Left ventricle myocardium superior (tissue), 1 donor: ENCODE measurements around the gene CD83. TPM values are rescaled to one million over a fixed set of nuclear protein-coding genes. Genes with fewer than 3 reads are reported as not detected.
"Not testable (repeated sequence)": the region's sequence is repeated elsewhere in the genome, so short reads cannot be mapped to it uniquely, and the experiment has no call there.

Experiments
- ATAC-seq: fragments of 200-7000 bp; cut with Tn5 transposase; one replicate; pipeline ENCODE4 v1.9.1; 2020; ENCODE audit warnings: mild to moderate bottlenecking, moderate library complexity
- DNase-seq: peaks from one replicate; pipeline ENCODE4 v3.0.0-alpha.2; 2020
- intact Hi-C: fragments of 100-400 bp; cut with micrococcal nuclease; formaldehyde crosslinking; loops from one replicate; pipeline ENCODE4 v1.11.0; 2022
- long read RNA-seq: library from polyadenylated mRNA; unstranded; transcript quantifications from one replicate; pipeline ENCODE4 v2.0.0, GENCODE V29; 2021
- total RNA-seq: library from RNA; stranded (reverse); fragmentation: NEBNext Ultra II Directional; extraction: Animal tissue kit (Norgen Biotek cat#: 25700); gene quantifications from one replicate; pipeline ENCODE4 v1.2.1, GENCODE V29; 2021
- donor health status: DM: no; HTN: yes; CAD: no; lungs with severe emphysema.

The CD83 gene, protein sequence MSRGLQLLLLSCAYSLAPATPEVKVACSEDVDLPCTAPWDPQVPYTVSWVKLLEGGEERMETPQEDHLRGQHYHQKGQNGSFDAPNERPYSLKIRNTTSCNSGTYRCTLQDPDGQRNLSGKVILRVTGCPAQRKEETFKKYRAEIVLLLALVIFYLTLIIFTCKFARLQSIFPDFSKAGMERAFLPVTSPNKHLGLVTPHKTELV
- total RNA-seq = 1.6 TPM
- long read RNA-seq, partial matches to known transcripts = 0 of 4 reads
- long read RNA-seq, other reads (novel, unspliced or antisense) = 0 of 4 reads

GRCh38 chr6:14117158-14118090 is at the start of gene CD83:
TSS of gene CD83 (plus strand) at chr6:14117772. CDS start at chr6:14117812, 40 bp downstream.
- DNase-seq (peak; percentile 87), ATAC-seq (peak; percentile 93)
- intact Hi-C loops = no loop called here

GRCh38 chr6:14068133-14068532 is 49.4 kb upstream of the CD83 start:
- intact Hi-C loops = loop anchor here (5.0 kb wide), 2 partner anchors 161 to 271 kb away; no protein-coding TSS in a partner anchor
- ATAC-seq (no peak), DNase-seq (no peak)

DNA sequence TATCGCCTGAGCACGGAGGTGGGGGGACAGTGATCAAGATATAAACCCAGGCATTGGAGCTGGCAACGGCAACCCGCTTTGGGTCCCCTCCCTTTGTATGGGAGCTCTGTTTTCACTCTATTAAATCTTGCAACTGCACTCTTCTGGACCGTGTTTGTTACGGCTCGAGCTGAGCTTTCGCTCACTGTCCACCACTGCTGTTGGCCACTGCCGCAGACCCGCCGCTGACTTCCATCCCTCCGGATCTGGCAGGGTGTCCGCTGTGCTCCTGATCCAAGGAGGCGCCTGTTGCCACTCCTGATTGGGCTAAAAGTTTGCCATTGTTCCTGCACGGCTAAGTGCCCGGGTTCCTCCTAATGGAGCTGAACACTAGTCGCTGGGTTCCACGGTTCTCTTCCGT is 48.9 kb upstream of the CD83 start:
- no peak for ATAC-seq
- intact Hi-C loops = loop anchor here (5.0 kb wide), 2 partner anchors 161 to 271 kb away; no protein-coding TSS in a partner anchor
- DNase-seq = no peak

DNA sequence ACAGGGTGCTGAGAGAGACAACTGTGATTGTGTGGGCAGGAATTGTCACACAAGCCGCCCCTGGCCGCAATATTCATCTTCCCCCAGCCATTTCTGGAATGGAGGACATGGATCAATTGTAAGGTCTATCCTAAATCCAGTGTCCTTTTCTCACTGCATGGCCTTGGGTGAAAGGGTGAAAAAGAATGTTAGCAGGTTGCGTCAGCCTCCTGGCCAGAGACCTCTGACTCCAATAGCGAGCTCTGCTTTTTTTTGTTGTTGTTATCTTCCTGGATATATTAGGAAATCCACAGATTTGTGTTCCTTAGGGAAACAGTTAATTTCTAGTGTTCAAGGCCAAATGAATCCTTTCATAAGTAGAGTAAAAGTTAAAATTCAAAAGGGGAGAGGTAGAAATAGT is 47.1 kb upstream of the CD83 start:
- no peak for ATAC-seq
- intact Hi-C loops = no loop called here
- DNase-seq = no peak

GRCh38 chr6:14072084-14072483 is 45.5 kb upstream of the CD83 start:
- DNase-seq (no peak), ATAC-seq (no peak)
- intact Hi-C loops = no loop called here

GRCh38 chr6:14073561-14074354 is 43.8 kb upstream of the CD83 start:
- ATAC-seq, intact Hi-C loops, DNase-seq: not testable (repeated sequence)

- DNase-seq = no peak
- intact Hi-C loops = no loop called here
- ATAC-seq = peak; percentile 18
Observed at GRCh38 chr6:14074476-14075094, 43.0 kb upstream of the CD83 start.

GRCh38 chr6:14075095-14075503 is 42.5 kb upstream of the CD83 start:
- intact Hi-C loops = no loop called here
- ATAC-seq = peak; percentile 72
- DNase-seq = no peak

DNA sequence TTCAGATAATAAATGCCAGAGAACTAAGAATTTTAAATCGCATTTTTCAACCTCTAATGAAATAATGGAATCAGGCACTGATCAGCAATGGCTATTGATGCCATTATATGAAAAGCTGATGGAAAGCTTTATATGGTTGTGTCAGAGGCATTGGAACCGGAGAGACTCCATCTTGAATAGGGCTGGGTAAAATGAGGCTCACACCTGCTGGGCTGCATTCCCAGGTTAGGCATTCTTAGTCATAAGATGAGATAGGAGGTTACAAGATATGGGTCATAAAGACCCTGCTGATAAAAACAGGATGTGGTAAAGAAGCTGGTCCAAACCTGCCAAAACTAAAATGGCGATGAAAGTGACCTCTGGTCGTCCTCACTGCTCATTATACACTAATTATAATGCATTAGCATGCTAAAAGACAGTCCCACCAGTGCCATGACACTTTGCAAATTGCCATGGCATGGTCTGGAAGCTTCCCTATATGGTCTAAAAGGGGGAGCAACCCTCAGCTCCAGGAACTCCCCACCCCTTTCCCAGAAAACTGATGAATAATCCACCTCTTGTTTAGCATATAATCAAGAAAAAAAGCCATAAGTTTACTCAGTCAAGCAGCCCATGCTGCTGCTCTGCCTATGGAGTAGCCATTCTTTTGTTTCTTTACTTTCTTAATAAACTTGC is 40.2 kb upstream of the CD83 start:
- no peak for DNase-seq
- intact Hi-C loops = no loop called here
- ATAC-seq = no peak

DNA sequence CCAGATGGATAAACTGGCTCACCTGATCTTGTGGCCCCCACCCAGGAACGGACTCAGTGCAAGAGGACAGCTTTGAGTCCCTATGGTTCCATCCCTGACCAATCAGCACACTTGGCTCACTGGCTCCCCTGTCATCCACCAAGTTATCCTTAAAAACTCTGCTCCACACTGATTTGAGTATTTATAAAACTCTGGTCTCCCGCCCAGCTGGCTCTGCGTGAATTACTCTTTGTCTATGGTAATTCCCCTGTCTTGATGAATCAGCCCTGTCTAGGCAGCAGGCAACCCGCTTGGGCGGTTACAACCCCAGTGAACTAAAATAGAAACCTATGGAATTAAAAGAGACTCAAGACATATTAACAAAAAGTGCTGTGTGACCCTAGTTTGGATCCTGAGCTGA is 38.1 kb upstream of the CD83 start:
- DNase-seq (peak; percentile 49), ATAC-seq (peak; percentile 75)
- intact Hi-C loops = no loop called here

GRCh38 chr6:14079971-14080370 is 37.6 kb upstream of the CD83 start:
- DNase-seq = no peak
- ATAC-seq = no peak
- intact Hi-C loops = no loop called here

DNA sequence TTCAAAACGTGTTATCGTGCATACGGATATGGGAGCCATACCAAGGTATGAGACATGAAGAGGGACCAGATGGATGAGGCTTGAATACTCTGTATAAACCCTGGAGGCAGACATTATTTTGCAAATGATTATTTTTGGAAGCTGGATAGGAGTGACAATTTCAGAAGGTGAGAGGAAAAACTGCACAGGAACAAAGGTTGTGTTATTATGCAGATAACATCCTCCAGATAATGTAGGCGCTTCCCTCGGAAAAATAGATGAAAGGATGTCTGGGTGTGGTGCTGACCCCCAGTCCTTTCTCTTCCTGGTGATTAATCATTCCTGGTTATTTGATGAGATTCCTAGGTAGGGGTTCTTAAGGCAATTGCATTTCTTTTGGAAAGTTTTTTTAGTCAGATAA is 36.4 kb upstream of the CD83 start:
- no peak for ATAC-seq
- intact Hi-C loops = no loop called here

GRCh38 chr6:14082771-14083170 is 34.8 kb upstream of the CD83 start:
- intact Hi-C loops = no loop called here
- no peak for DNase-seq
- no peak for ATAC-seq

More for the DNA sequence above, 36.4 kb upstream of the CD83 start:
- DNase-seq = no peak

DNA sequence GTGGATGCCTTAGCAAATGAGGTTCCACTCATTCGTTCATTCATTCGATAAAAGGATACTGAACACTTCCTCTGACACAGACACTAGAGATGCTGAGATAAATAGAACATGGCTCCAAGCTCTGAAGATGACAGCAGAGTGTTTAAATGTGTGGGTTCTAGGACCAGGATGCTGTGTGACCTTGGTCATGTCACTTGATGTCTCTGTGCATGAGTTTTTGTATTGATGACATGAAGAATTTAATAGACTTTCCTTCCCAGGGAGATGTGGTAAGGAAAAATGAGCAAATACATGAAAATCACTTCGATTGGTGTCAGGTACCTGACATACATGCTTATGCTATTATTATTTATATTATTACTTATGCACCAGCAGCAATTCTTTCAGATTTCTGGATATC is 34.3 kb upstream of the CD83 start:
- no peak for DNase-seq
- no peak for ATAC-seq
- intact Hi-C loops = no loop called here

DNA sequence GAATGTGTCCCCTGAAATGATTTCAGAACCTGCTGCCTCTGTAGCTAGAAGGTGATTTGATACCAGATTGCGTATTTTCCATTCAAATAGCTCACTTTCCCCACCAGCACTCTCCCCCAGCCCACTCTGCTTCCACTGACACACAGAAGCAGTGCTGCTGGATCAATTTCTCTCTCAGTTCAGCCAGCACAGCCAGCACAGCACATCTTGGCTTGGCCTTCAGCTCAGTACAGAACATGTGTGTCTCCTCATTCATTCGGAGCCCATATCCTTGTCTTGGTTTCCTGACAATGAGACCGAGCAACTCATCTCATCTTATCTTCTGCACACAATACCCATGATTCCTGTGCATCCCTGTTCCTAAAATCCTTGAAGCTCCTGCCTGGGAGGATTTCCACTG is 33.8 kb upstream of the CD83 start:
- intact Hi-C loops = no loop called here
- no peak for DNase-seq

DNA sequence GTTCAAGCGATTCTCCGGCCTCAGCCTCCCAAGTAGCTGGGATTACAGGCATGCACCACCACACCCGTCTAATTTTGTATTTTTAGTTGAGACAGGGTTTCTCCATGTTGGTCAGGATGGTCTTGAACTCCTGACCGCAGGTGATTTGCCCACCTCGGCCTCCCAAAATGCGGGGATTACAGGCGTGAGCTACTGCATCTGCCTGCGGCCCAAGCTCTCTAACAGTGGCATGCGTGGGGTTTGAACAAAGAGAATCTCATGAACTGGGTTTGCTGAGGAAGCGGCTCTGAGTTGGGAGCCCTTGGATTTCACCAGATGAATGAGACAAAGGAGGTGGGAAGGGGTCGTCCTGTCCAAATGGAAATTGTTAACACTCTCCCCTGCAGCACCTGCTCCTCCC is 33.2 kb upstream of the CD83 start:
- ATAC-seq (no peak), DNase-seq (no peak)
- intact Hi-C loops = no loop called here

More for the DNA sequence above, 33.8 kb upstream of the CD83 start:
- ATAC-seq = no peak

- ATAC-seq = no peak
- intact Hi-C loops = no loop called here
- DNase-seq = no peak
Observed at GRCh38 chr6:14085176-14085787, 32.3 kb upstream of the CD83 start.

GRCh38 chr6:14086701-14087100 is 30.9 kb upstream of the CD83 start:
- DNase-seq = no peak
- intact Hi-C loops = no loop called here
- ATAC-seq = no peak
